ENCODE data around the gene ODR4. TPM values are rescaled to one million over a fixed set of nuclear protein-coding genes. Genes with fewer than 3 reads are reported as not detected.

Gene ODR4
- 10 to 100 TPM; 18.9 to 22.6 (median 22.0) TPM for total RNA-seq
- long read RNA-seq, donor 1, transcript ODR4-201 (14 exons, 3,792 nt), result major isoform, 13 of 19 reads
- long read RNA-seq, donor 1, partial matches to known transcripts, result 3 of 19 reads
- long read RNA-seq, donor 1, other reads (novel, unspliced or antisense), result 3 of 19 reads
- long read RNA-seq, donor 2, transcript ODR4-201 (14 exons, 3,792 nt), result major isoform, 9 of 17 reads
- long read RNA-seq, donor 2, partial matches to known transcripts, result 3 of 17 reads
- long read RNA-seq, donor 2, other reads (novel, unspliced or antisense), result 5 of 17 reads

GRCh38 chr1:186375152-186375928 is at the start of gene ODR4, which contains the start of gene TPR:
Gene ODR4 (plus strand): TSS chr1:186375838. CDS start chr1:186379786, 3,948 bp downstream.
Gene TPR (minus strand): TSS chr1:186375253. CDS start chr1:186375028, 225 bp downstream.
- Histone ChIP-seq H3K4me1 (ENCODE audit: low read depth) (peaks cover 18% of the 10 kb centered on the region), H3K4me3 (peak within 1 kb of the TSS; percentile 93), H3K9me3 (no peaks in the 10 kb centered on the region), H3K36me3 (ENCODE audit: low read depth) (no peaks in the 10 kb centered on the region)
- intact Hi-C loops (cut with DNase I, micrococcal nuclease), result no loop called here
- peak; percentile 85 for TF ChIP-seq CTCF (IDR thresholded peaks at IDR 0.05)
- peak; percentile 98 to 99 (median 98) for DNase-seq
- peak; percentile 92 for ATAC-seq

GRCh38 chr1:186326009-186326408 is 49.6 kb upstream of the ODR4 start:
- no peak for ATAC-seq
- no peak for TF ChIP-seq CTCF (IDR thresholded peaks at IDR 0.05)
- no peaks in the 10 kb centered on the region for H3K4me1 ChIP-seq (ENCODE audit: low read depth)
- H3K9me3 ChIP-seq, result no peaks in the 10 kb centered on the region
- no peak overlapping the region for H3K4me3 ChIP-seq
- no peak for DNase-seq
- intact Hi-C loops (cut with DNase I, micrococcal nuclease), result no loop called here
- H3K36me3 ChIP-seq (ENCODE audit: low read depth), result peaks cover 15% of the 10 kb centered on the region

GRCh38 chr1:186327331-186327730 is 48.3 kb upstream of the ODR4 start:
- TF ChIP-seq CTCF (IDR thresholded peaks at IDR 0.05), result no peak
- DNase-seq (no peak), ATAC-seq (no peak)
- no peaks in the 10 kb centered on the region for H3K4me1 ChIP-seq (ENCODE audit: low read depth)
- no peak overlapping the region for H3K4me3 ChIP-seq
- H3K9me3 ChIP-seq, result no peaks in the 10 kb centered on the region
- intact Hi-C loops (cut with DNase I, micrococcal nuclease), result no loop called here
- H3K36me3 ChIP-seq (ENCODE audit: low read depth), result peaks cover 5% of the 10 kb centered on the region

GRCh38 chr1:186330758-186331157 is 44.9 kb upstream of the ODR4 start:
- DNase-seq (no peak), ATAC-seq (no peak)
- intact Hi-C loops (cut with DNase I, micrococcal nuclease), result no loop called here
- TF ChIP-seq CTCF (IDR thresholded peaks at IDR 0.05), result no peak
- H3K9me3 ChIP-seq, result no peaks in the 10 kb centered on the region
- H3K4me1 ChIP-seq (ENCODE audit: low read depth), result no peaks in the 10 kb centered on the region
- peaks cover 18% of the 10 kb centered on the region for H3K36me3 ChIP-seq (ENCODE audit: low read depth)
- H3K4me3 ChIP-seq, result no peak overlapping the region

- Histone ChIP-seq H3K9me3 (no peaks in the 10 kb centered on the region), H3K4me3 (no peak overlapping the region), H3K36me3 (ENCODE audit: low read depth) (peaks cover 22% of the 10 kb centered on the region), H3K4me1 (ENCODE audit: low read depth) (no peaks in the 10 kb centered on the region)
- ATAC-seq (no peak), DNase-seq (no peak)
- intact Hi-C loops (cut with DNase I, micrococcal nuclease), result no loop called here
- no peak for TF ChIP-seq CTCF (IDR thresholded peaks at IDR 0.05)
These were observed 38.1 kb upstream of the ODR4 start for GRCh38 chr1:186337554-186337953.
